ENCODE measurements around the gene NCOR2. TPM values are rescaled to one million over a fixed set of nuclear protein-coding genes. Genes with fewer than 3 reads are reported as not detected.

NCOR2 gene
- polyA plus RNA-seq, 1 donor from 2014 or later = 4.8 TPM

- Histone ChIP-seq H3K4me3 (ENCODE audit: low read length) (peak overlapping the region; percentile 59), H4K20me1 (ENCODE audit: insufficient read depth) (no peaks in the 10 kb centered on the region), H3K27me3 (ENCODE audit: insufficient read depth, low read depth, low read length) (no peaks in the 10 kb centered on the region), H3K9me2 (ENCODE audit: insufficient read depth, low read length) (no peaks in the 10 kb centered on the region), H3K36me3 (ENCODE audit: insufficient read depth, low read length) (no peaks in the 10 kb centered on the region), H3K9ac (ENCODE audit: low read length) (peak overlapping the region; percentile 78), H3F3A (ENCODE audit: insufficient read depth, low read length, poor library complexity, severe bottlenecking) (peaks cover 3% of the 10 kb centered on the region), H2AFZ (ENCODE audit: low read depth, low read length) (no peak overlapping the region), H3K27ac (ENCODE audit: low read length) (peak overlapping the region; percentile 97), H3K79me2 (replicated peaks; ENCODE audit: insufficient read depth, low read length) (peaks cover 20% of the 10 kb centered on the region), H3K4me2 (ENCODE audit: low read length) (peak overlapping the region; percentile 98), H3K9me3 (ENCODE audit: low read length) (no peaks in the 10 kb centered on the region)
- peak; percentile 59 for TF ChIP-seq SMC3 (conservative IDR thresholded peaks at IDR 0.05; ENCODE audit: poor library complexity)
- TF ChIP-seq, protein P1, sequence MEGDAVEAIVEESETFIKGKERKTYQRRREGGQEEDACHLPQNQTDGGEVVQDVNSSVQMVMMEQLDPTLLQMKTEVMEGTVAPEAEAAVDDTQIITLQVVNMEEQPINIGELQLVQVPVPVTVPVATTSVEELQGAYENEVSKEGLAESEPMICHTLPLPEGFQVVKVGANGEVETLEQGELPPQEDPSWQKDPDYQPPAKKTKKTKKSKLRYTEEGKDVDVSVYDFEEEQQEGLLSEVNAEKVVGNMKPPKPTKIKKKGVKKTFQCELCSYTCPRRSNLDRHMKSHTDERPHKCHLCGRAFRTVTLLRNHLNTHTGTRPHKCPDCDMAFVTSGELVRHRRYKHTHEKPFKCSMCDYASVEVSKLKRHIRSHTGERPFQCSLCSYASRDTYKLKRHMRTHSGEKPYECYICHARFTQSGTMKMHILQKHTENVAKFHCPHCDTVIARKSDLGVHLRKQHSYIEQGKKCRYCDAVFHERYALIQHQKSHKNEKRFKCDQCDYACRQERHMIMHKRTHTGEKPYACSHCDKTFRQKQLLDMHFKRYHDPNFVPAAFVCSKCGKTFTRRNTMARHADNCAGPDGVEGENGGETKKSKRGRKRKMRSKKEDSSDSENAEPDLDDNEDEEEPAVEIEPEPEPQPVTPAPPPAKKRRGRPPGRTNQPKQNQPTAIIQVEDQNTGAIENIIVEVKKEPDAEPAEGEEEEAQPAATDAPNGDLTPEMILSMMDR (IDR thresholded peaks at IDR 0.05; ENCODE audit: poor library complexity, severe bottlenecking) = no peak
- TF ChIP-seq RAD21 (conservative IDR thresholded peaks at IDR 0.05) = no peak
- TF ChIP-seq REST (IDR thresholded peaks at IDR 0.05; ENCODE audit: borderline replicate concordance) = peak; percentile 68
- TF ChIP-seq EP300 (conservative IDR thresholded peaks at IDR 0.05; ENCODE audit: poor library complexity, severe bottlenecking) = peak; percentile 38
- no peak for TF ChIP-seq MXI1 (conservative IDR thresholded peaks at IDR 0.05; ENCODE audit: poor library complexity, severe bottlenecking)
Observed at GRCh38 chr12:124518051-124518932, 49.1 kb downstream of the NCOR2 start.

Measured in neural cell (in vitro differentiated cells).